MM.1S (cell line): ENCODE results near the gene ZDHHC8.

Experiments
- DNase-seq: peaks from one replicate; pipeline ENCODE4 v3.0.0-alpha.2; 2015
- H2AFZ ChIP-seq: fragments of 300-600 bp; sonication (generic); 2 replicates; pipeline ENCODE4 v1.6.0; 2016; ENCODE audit warnings: antibody characterized with exemption, low read length
- H3F3A ChIP-seq: fragments of 300-600 bp; sonication (generic); 2 replicates; pipeline ENCODE4 v1.6.1; 2016; ENCODE audit warnings: mild to moderate bottlenecking, antibody characterized with exemption, low read length, moderate library complexity, mixed read lengths; ENCODE audit not compliant: insufficient read depth
- H3K27ac ChIP-seq: fragments of 300-600 bp; sonication (generic); 2 replicates; pipeline ENCODE4 v1.5.1; 2016; ENCODE audit warnings: mild to moderate bottlenecking, low read length
- H3K27me3 ChIP-seq: fragments of 300-600 bp; sonication (generic); replicated peaks from 2 replicates; pipeline ENCODE4 v1.6.0; 2016; ENCODE audit warnings: low read length; ENCODE audit not compliant: insufficient read depth
- H3K36me3 ChIP-seq: fragments of 300-600 bp; sonication (generic); replicated peaks from 2 replicates; pipeline ENCODE4 v1.6.1; 2016; ENCODE audit warnings: mild to moderate bottlenecking, low read length, mixed read lengths; ENCODE audit not compliant: insufficient read depth
- H3K4me1 ChIP-seq: fragments of 300-600 bp; sonication (generic); 2 replicates; pipeline ENCODE4 v1.6.1; 2016; ENCODE audit warnings: low read length, mixed read lengths
- H3K4me2 ChIP-seq: fragments of 300-600 bp; sonication (generic); 2 replicates; pipeline ENCODE4 v1.6.0; 2016; ENCODE audit warnings: low read depth, low read length
- H3K4me3 ChIP-seq: fragments of 300-600 bp; sonication (generic); 2 replicates; pipeline ENCODE4 v1.5.1; 2016; ENCODE audit warnings: low read length, mixed read lengths
- H3K79me2 ChIP-seq: fragments of 300-600 bp; sonication (generic); 2 replicates; pipeline ENCODE4 v1.6.1; 2016; ENCODE audit warnings: mixed run types, low read length, mixed read lengths
- H3K9ac ChIP-seq: fragments of 300-600 bp; sonication (generic); 2 replicates; pipeline ENCODE4 v1.6.1; 2016; ENCODE audit warnings: low read length, mixed read lengths
- H3K9me2 ChIP-seq: fragments of 300-600 bp; sonication (generic); replicated peaks from 2 replicates; pipeline ENCODE4 v1.6.1; 2016; ENCODE audit warnings: mild to moderate bottlenecking, low read length, mixed read lengths; ENCODE audit not compliant: insufficient read depth
- H3K9me3 ChIP-seq: fragments of 300-600 bp; sonication (generic); replicated peaks from 2 replicates; pipeline ENCODE4 v1.6.1; 2016; ENCODE audit warnings: mild to moderate bottlenecking, low read length, mixed read lengths; ENCODE audit not compliant: insufficient read depth
- H4K20me1 ChIP-seq: fragments of 300-600 bp; sonication (generic); 2 replicates; pipeline ENCODE4 v1.6.1; 2016; ENCODE audit warnings: mild to moderate bottlenecking, low read length, moderate library complexity, mixed read lengths; ENCODE audit not compliant: insufficient read depth
- EZH2 ChIP-seq: fragments of 300-600 bp; sonication (generic); optimal IDR thresholded peaks from 2 replicates; pipeline ENCODE3; 2017; ENCODE audit warnings: low read depth, mild to moderate bottlenecking, antibody characterized with exemption, low read length, mixed read lengths
- EZH2phosphoT487 ChIP-seq: fragments of 300-600 bp; sonication (generic); IDR thresholded peaks from 2 replicates; pipeline ENCODE4 v1.6.1; 2018; ENCODE audit warnings: antibody characterized with exemption, low read length
- TF ChIP-seq, protein P1 (sequence below): fragments of 300-600 bp; sonication (generic); IDR thresholded peaks from 2 replicates; pipeline ENCODE4 v1.5.1; 2016; ENCODE audit warnings: antibody characterized with exemption, low read length, mixed read lengths

The ZDHHC8 gene

DNA sequence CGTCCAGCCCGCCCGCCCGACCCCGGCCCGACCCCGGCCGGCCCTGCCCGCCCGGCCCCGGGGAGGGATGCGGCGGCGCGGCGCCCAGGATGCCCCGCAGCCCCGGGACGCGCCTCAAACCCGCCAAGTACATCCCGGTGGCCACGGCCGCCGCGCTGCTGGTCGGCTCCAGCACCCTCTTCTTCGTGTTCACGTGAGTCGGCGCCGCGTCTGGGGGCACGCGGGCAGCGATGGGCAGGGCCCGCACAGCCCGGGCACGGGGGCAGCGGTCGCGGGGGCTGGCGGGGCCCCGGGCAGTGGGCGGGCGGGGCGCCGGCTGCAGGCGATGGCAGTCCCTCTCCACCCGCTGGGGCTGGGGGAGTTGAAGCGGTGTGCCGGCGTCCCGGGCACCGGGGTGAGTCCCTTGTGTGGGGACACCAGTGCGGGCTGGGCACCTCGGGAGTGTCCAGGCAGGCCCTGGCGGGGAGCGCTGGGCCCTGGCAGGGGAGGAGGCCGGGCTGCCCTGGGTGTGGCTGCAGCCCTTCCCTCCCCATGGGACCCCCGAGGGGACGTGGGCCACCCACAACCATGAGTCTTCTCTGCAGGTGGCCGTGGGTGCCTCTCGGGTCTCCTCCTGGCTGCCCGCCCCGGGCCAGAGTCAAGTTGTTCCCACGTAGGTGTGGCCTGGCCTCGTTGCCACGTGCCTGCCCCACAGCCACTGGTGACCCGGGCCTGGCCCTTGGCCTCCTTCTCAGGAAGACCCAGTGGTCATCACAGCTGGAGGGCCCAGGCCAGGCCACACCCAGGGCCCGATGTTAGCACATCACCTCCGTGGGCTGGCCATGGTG, 468 bp downstream of the ZDHHC8 start:
- no peaks in the 10 kb centered on the region for H3K27me3 ChIP-seq
- peaks cover 36% of the 10 kb centered on the region for H3F3A ChIP-seq
- no peak overlapping the region for H3K27ac ChIP-seq
- DNase-seq = no peak
- H3K4me3 ChIP-seq = peak overlapping the region; percentile 73
- peak overlapping the region; percentile 65; the same call in 1 of the 2 replicates for H3K9ac ChIP-seq
- H4K20me1 ChIP-seq = no peaks in the 10 kb centered on the region
- H3K9me3 ChIP-seq = no peaks in the 10 kb centered on the region
- peak overlapping the region; percentile 69 for H2AFZ ChIP-seq
- no peaks in the 10 kb centered on the region for H3K36me3 ChIP-seq
- peaks cover 15% of the 10 kb centered on the region for H3K79me2 ChIP-seq
- TF ChIP-seq EZH2phosphoT487 (no peak), EZH2 (no peak)
- TF ChIP-seq, protein P1, sequence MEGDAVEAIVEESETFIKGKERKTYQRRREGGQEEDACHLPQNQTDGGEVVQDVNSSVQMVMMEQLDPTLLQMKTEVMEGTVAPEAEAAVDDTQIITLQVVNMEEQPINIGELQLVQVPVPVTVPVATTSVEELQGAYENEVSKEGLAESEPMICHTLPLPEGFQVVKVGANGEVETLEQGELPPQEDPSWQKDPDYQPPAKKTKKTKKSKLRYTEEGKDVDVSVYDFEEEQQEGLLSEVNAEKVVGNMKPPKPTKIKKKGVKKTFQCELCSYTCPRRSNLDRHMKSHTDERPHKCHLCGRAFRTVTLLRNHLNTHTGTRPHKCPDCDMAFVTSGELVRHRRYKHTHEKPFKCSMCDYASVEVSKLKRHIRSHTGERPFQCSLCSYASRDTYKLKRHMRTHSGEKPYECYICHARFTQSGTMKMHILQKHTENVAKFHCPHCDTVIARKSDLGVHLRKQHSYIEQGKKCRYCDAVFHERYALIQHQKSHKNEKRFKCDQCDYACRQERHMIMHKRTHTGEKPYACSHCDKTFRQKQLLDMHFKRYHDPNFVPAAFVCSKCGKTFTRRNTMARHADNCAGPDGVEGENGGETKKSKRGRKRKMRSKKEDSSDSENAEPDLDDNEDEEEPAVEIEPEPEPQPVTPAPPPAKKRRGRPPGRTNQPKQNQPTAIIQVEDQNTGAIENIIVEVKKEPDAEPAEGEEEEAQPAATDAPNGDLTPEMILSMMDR = no peak
- 0 out of 2 replicates have a peak, but pooled peaks cover 3% of the 10 kb centered on the region for H3K4me1 ChIP-seq
- peak overlapping the region; percentile 97 for H3K4me2 ChIP-seq
- H3K9me2 ChIP-seq = no peaks in the 10 kb centered on the region

DNA sequence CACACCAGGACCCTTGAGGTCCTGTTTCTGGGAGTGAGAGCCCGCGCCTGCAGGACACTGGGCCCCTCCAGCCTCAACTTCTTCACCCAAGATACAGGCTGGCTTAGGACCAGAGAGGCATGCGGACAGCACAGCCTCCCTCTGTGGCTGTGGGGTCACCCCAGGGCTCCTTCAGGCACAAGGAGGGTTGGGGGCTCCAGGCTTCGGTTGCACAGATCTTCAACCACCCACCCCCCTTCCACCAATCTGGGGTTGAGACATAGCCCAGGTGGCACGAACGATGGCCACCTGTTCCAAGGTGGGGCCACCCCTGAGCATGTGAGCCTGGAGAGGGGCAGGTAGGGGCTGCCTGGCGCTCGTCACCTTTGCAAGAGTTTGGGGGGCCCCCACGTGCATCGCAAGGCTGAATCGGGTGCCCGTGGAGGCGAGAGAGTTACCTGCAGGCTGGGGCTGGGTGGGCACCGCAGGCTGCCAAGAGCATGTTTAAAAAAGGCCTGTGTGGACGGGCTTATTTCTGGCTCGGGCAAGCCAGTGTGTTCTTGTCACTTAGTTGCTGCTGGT, 1.2 kb downstream of the ZDHHC8 start:
- DNase-seq = no peak
- Histone ChIP-seq H3K4me1 (0 out of 2 replicates have a peak, but pooled peaks cover 3% of the 10 kb centered on the region), H3K4me3 (peak overlapping the region; percentile 73), H3K27ac (no peak overlapping the region), H3K27me3 (no peaks in the 10 kb centered on the region), H3K9ac (peak overlapping the region; percentile 65; the same call in 1 of the 2 replicates), H4K20me1 (no peaks in the 10 kb centered on the region), H3F3A (peaks cover 32% of the 10 kb centered on the region), H3K79me2 (peaks cover 15% of the 10 kb centered on the region), H3K4me2 (peak overlapping the region; percentile 97), H3K9me2 (no peaks in the 10 kb centered on the region), H3K36me3 (no peaks in the 10 kb centered on the region), H2AFZ (no peak overlapping the region; the same call in 1 of the 2 replicates), H3K9me3 (no peaks in the 10 kb centered on the region)
- TF ChIP-seq, protein P1 = no peak
- TF ChIP-seq EZH2 = no peak
- no peak for TF ChIP-seq EZH2phosphoT487

DNA sequence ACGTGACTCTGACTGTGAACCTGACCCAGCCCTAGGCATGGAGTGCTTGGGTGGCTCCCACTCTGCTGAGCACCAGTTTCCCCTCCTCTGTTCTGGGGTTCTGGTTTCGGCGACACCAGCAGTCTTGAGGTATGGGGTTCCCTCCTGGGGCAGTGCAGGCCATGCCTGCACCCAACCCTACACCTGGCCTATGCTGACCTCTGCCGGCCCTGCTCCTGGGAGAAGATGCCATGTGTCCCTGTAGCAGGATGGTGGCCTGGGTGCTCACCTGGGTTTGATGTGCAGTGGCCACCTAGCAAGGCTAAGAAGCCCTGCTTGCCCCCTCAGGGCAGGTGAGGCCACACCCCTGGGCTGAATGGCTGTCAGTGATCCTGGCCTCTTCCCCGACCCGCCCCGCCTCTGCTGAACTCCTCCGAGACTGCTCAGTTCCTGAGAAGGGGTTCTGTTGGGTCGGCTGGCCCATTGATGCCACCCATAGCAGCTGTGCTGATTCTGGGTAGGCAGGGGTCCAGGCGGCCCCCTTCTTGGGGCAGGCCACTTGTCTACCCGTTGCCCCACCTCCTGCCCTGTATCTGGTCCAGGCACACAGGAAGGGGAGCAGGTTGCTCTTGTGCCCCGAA, 2.4 kb downstream of the ZDHHC8 start:
- 0 out of 2 replicates have a peak, but pooled peaks cover 3% of the 10 kb centered on the region for H3K4me1 ChIP-seq
- H3K27ac ChIP-seq = no peak overlapping the region
- no peak overlapping the region for H3K4me3 ChIP-seq
- H3F3A ChIP-seq = peaks cover 20% of the 10 kb centered on the region
- H3K36me3 ChIP-seq = no peaks in the 10 kb centered on the region
- H3K9me3 ChIP-seq = no peaks in the 10 kb centered on the region
- H3K4me2 ChIP-seq = no peak overlapping the region
- H3K79me2 ChIP-seq = peaks cover 15% of the 10 kb centered on the region
- no peaks in the 10 kb centered on the region for H4K20me1 ChIP-seq
- no peak for DNase-seq
- H3K9me2 ChIP-seq = no peaks in the 10 kb centered on the region
- H2AFZ ChIP-seq = no peak overlapping the region
- no peak overlapping the region for H3K9ac ChIP-seq
- no peaks in the 10 kb centered on the region for H3K27me3 ChIP-seq
- no peak for TF ChIP-seq EZH2
- no peak for TF ChIP-seq EZH2phosphoT487
- TF ChIP-seq, protein P1 = no peak
